GM12878 (cell line): ENCODE data around the gene CACNG4. TPM values are rescaled to one million over a fixed set of nuclear protein-coding genes. Genes with fewer than 3 reads are reported as not detected.

ENCODE experiments used
- ATAC-seq: fragments of 200-7000 bp; cut with Tn5 transposase; 3 replicates; pipeline ENCODE4 v1.9.1; 2020; ENCODE audit warnings: mild to moderate bottlenecking, moderate library complexity
- BruUV-seq: library from RNA; stranded (reverse); fragments of 400-500 nt; replicated peaks from 2 replicates; lab custom pipeline; 2021; lab: Mats Ljungman, UMichigan
- CTCF ChIA-PET: fragments of 300-600 bp; sonication (Branson Sonifier 250); formaldehyde crosslinking; extraction: SDS; loops from one replicate; lab custom pipeline; 2021; ENCODE audit warnings: inconsistent platforms; lab: Yijun Ruan, JAX
- POLR2A ChIA-PET: fragments of 350-600 bp; formaldehyde crosslinking; extraction: SDS; loops from one replicate; lab custom pipeline; 2021; ENCODE audit warnings: inconsistent platforms; lab: Charles Lee
- RAD21 ChIA-PET: fragments of 300-600 bp; sonication (Branson Sonifier 250); formaldehyde crosslinking; loops from one replicate; lab custom pipeline; 2023; ENCODE audit warnings: antibody characterized with exemption; ENCODE audit not compliant: unreplicated experiment; lab: Charles Lee
- SMC1A ChIA-PET: fragments of 300-600 bp; sonication (Branson Sonifier 250); formaldehyde crosslinking; loops from one replicate; lab custom pipeline; 2023; ENCODE audit not compliant: unreplicated experiment, uncharacterized antibody; lab: Charles Lee
- DNase-seq: peaks from one replicate; pipeline ENCODE4 v3.0.0-alpha.2; 2011; ENCODE audit warnings: low read depth, low spot score
- FAIRE-seq: peaks from 3 replicates; lab custom pipeline; 2011; peaks lifted over from hg19 to GRCh38; lab: Jason Lieb, UNC
- H2AFZ ChIP-seq: 2 replicates; pipeline ENCODE4 v1.6.0; 2011; ENCODE audit warnings: low read depth, low read length, control low read depth; ENCODE audit not compliant: control insufficient read depth
- H3K27ac ChIP-seq: 2 replicates; pipeline ENCODE4 v1.5.1; 2011; ENCODE audit warnings: control low read depth; ENCODE audit not compliant: control insufficient read depth, insufficient read depth
- H3K27me3 ChIP-seq, 2 experiments: replicated peaks in 1 of 2; 2 replicates each; pipeline versions ENCODE4 v1.6.0 to v1.6.1; 2011; ENCODE audit warnings: low read length in 1 of 2; ENCODE audit not compliant: control insufficient read depth in 2 of 2, insufficient read depth in 2 of 2
- H3K36me3 ChIP-seq, 2 experiments: 2 replicates each; pipeline ENCODE4 v1.5.1; 2011; ENCODE audit warnings: low read length in 1 of 2; ENCODE audit not compliant: control insufficient read depth in 2 of 2, insufficient read depth in 2 of 2
- H3K4me1 ChIP-seq: 2 replicates; pipeline ENCODE4 v1.6.1; 2011; ENCODE audit warnings: mild to moderate bottlenecking, low read length, moderate library complexity, mixed read lengths; ENCODE audit not compliant: control insufficient read depth, insufficient read depth
- H3K4me2 ChIP-seq: 2 replicates; pipeline ENCODE4 v1.6.0; 2011; ENCODE audit warnings: control low read depth; ENCODE audit not compliant: control insufficient read depth, insufficient read depth
- H3K4me3 ChIP-seq: fragments of 200-600 bp; sonication (generic); 2 replicates; pipeline ENCODE4 v1.5.1; 2016
- H3K79me2 ChIP-seq: 2 replicates; pipeline ENCODE4 v1.6.0; 2011; ENCODE audit warnings: low read length; ENCODE audit not compliant: control insufficient read depth, insufficient read depth
- H3K9ac ChIP-seq: 2 replicates; pipeline ENCODE4 v1.8.0; 2011; ENCODE audit warnings: low read length, control low read depth, mixed read lengths; ENCODE audit not compliant: control insufficient read depth, insufficient read depth
- H3K9me3 ChIP-seq: replicated peaks from 3 replicates; pipeline ENCODE4 v1.5.1; 2011; ENCODE audit warnings: mild to moderate bottlenecking, low read length; ENCODE audit not compliant: control insufficient read depth, insufficient read depth
- H4K20me1 ChIP-seq: 2 replicates; pipeline ENCODE4 v1.6.0; 2011; ENCODE audit not compliant: control insufficient read depth, insufficient read depth
- FOXM1 ChIP-seq: IDR thresholded peaks from 2 replicates; pipeline ENCODE4 v1.6.1; 2012; ENCODE audit warnings: low read depth, mild to moderate bottlenecking, inconsistent platforms, low read length, moderate library complexity
- MEF2B ChIP-seq: fragments of 450-650 bp; IDR thresholded peaks from 2 replicates; pipeline ENCODE4 v1.6.1; 2018; ENCODE audit warnings: mild to moderate bottlenecking, moderate library complexity; ENCODE audit not compliant: partially characterized antibody, poor library complexity, severe bottlenecking
- NFXL1 ChIP-seq: fragments of 450-650 bp; IDR thresholded peaks from 2 replicates; pipeline ENCODE4 v1.6.1; 2017; ENCODE audit warnings: antibody characterized with exemption, mild to moderate bottlenecking, borderline replicate concordance
- RAD21 ChIP-seq: IDR thresholded peaks from 2 replicates; pipeline ENCODE4 v1.6.1; 2011; ENCODE audit warnings: mild to moderate bottlenecking, low read depth, low read length, moderate library complexity; ENCODE audit not compliant: insufficient read depth
- SREBF2 ChIP-seq: IDR thresholded peaks from 2 replicates; pipeline ENCODE4 v1.6.1; 2012; ENCODE audit warnings: mild to moderate bottlenecking, low read length
- SRF ChIP-seq, 2 experiments: IDR thresholded peaks; 2 replicates each; pipeline ENCODE4 v1.6.1; 2011; ENCODE audit warnings: low read depth in 2 of 2, low read length in 2 of 2, mild to moderate bottlenecking in 1 of 2, moderate library complexity in 1 of 2
- ZBED1 ChIP-seq: IDR thresholded peaks from 2 replicates; pipeline ENCODE4 v1.6.1; 2016; ENCODE audit warnings: borderline replicate concordance
- WGBS: methylation state at CpG from one replicate; pipeline ENCODE4 v1.1.6; 2016; ENCODE audit warnings: low lambda C conversion rate; ENCODE audit not compliant: insufficient replicate concordance, insufficient coverage; ENCODE audit errors: missing lambda C conversion rate; 5-methylcytosine and 5-hydroxymethylcytosine counted together
- in situ Hi-C: fragments of 300-500 bp; cut with MboI; formaldehyde crosslinking; loops from 9 replicates; pipeline ENCODE4 v1.14.3; 2018; ENCODE audit warnings: mixed read lengths
- intact Hi-C: fragments of 100-400 bp; cut with micrococcal nuclease; formaldehyde crosslinking; loops from one replicate; pipeline ENCODE4 v1.14.2; 2022; ENCODE audit not compliant: unreplicated experiment
- polyA plus RNA-seq, 11 experiments: library from polyadenylated mRNA; depleted of rRNA in 4 of 11; unstranded in 6 of 11; stranded (reverse) in 5 of 11; fragments of >200 nt; fragmentation: Nextera tagmentation in 4 of 11; fragmentation: Illumina TruSeq in 1 of 11; extraction: Ambion mirVana in 4 of 11; extraction: Trizol in 1 of 11; gene quantifications; 1 replicate in 1 of 11; 2 replicates in 10 of 11; pipeline versions ENCODE4 v1.2.1 to v1.2.3, GENCODE V29; 2011 to 2016; ENCODE audit warnings: inconsistent platforms in 2 of 11, missing spikeins in 2 of 11, low read depth in 1 of 11
- total RNA-seq, 4 experiments: library from RNA; depleted of rRNA in 3 of 4; stranded (reverse); fragments of >200 nt in 3 of 4; fragmentation: Illumina TruSeq in 1 of 4; extraction: Trizol in 1 of 4; gene quantifications; 2 replicates each; pipeline versions ENCODE4 v1.2.1 to v1.2.3, GENCODE V29; 2013 to 2021
- TF ChIP-seq, protein P1 (sequence below): fragments of 450-650 bp; IDR thresholded peaks from 2 replicates; pipeline ENCODE4 v1.6.1; 2016; ENCODE audit warnings: mild to moderate bottlenecking
- TF ChIP-seq, protein P2 (sequence below): fragments of 450-650 bp; IDR thresholded peaks from 2 replicates; pipeline ENCODE4 v1.6.1; 2017; ENCODE audit warnings: low read depth, mild to moderate bottlenecking, moderate library complexity

CACNG4 gene
- total and polyA plus RNA-seq, 10 of the 15 experiments (the other 5 are each of a cell fraction or from before 2014, with no cell fraction given), result 0.08 TPM; not detected in 8

DNA sequence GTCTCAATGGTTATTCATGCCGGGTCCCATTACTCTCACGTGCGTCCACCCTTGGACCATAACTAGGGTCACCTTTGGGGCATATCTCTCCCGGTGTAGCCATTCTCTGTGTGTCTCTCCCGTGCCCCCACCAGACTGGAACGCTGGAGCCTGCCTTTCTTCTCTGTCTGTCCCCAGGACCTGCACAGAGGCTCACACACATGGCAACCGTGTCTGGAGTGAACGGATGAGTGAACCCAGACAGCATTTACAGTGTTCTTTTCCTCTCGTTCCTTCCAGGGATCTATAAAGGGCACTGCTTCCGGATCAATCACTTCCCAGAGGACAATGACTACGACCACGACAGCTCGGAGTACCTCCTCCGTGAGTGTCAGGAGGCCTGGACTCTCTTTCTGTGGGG lies 53.4 kb downstream of the CACNG4 start:
- in situ Hi-C loops (no loop called here), intact Hi-C loops (no loop called here)
- WGBS, result 47% methylated on average over 14 of the region's 14 CpGs
- no TSS peak for BruUV-seq
- Histone ChIP-seq H3K79me2 (no peaks in the 10 kb centered on the region), H3K9ac (no peak overlapping the region), H3K4me3 (no peak overlapping the region), H3K36me3 (no peaks in the 10 kb centered on the region), H2AFZ (no peak overlapping the region), H4K20me1 (no peaks in the 10 kb centered on the region), H3K27me3 (no peaks in the 10 kb centered on the region), H3K4me1 (no peaks in the 10 kb centered on the region), H3K27ac (no peak overlapping the region), H3K4me2 (no peak overlapping the region), H3K9me3 (no peaks in the 10 kb centered on the region)
- POLR2A ChIA-PET, result no interaction called here
- TF ChIP-seq NFXL1, result no peak
- no peak for TF ChIP-seq SREBF2
- TF ChIP-seq SRF (IDR thresholded peaks at IDR 0.05; ENCODE audit: low read depth in 2 of 2, low read length in 2 of 2), result no peak
- TF ChIP-seq, protein P1, sequence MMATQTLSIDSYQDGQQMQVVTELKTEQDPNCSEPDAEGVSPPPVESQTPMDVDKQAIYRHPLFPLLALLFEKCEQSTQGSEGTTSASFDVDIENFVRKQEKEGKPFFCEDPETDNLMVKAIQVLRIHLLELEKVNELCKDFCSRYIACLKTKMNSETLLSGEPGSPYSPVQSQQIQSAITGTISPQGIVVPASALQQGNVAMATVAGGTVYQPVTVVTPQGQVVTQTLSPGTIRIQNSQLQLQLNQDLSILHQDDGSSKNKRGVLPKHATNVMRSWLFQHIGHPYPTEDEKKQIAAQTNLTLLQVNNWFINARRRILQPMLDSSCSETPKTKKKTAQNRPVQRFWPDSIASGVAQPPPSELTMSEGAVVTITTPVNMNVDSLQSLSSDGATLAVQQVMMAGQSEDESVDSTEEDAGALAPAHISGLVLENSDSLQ, result no peak
- TF ChIP-seq, protein P2, sequence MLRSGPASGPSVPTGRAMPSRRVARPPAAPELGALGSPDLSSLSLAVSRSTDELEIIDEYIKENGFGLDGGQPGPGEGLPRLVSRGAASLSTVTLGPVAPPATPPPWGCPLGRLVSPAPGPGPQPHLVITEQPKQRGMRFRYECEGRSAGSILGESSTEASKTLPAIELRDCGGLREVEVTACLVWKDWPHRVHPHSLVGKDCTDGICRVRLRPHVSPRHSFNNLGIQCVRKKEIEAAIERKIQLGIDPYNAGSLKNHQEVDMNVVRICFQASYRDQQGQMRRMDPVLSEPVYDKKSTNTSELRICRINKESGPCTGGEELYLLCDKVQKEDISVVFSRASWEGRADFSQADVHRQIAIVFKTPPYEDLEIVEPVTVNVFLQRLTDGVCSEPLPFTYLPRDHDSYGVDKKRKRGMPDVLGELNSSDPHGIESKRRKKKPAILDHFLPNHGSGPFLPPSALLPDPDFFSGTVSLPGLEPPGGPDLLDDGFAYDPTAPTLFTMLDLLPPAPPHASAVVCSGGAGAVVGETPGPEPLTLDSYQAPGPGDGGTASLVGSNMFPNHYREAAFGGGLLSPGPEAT, result no peak
- no peak for TF ChIP-seq MEF2B
- no peak for TF ChIP-seq FOXM1
- TF ChIP-seq ZBED1, result no peak
- TF ChIP-seq RAD21, result no peak
- CTCF ChIA-PET, result no interaction called here
- RAD21 ChIA-PET, result no interaction called here
- SMC1A ChIA-PET, result no interaction called here
- ATAC-seq (no peak), FAIRE-seq (no peak), DNase-seq (no peak)
